ENCODE results near the gene ITGB3BP.

DNA sequence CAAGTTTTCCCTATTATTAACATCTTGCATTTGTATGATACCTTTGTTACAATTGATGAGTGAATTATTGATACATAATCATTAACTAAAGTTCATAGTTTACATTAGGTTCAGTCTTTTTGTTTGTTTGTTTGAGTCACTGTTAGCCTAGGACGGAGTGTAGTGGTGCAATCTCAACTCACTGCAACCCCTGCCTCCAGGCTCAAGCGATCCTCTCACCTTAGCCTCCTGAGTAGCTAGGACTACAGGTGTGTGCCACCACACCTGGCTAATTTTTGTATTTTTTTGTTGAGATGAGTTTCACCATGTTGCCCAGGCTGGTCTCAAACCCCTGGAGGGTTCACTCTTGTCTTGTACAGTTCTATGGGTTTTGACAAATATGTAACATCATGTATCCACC is 36.3 kb upstream of the ITGB3BP start:
- TF ChIP-seq, protein P1, sequence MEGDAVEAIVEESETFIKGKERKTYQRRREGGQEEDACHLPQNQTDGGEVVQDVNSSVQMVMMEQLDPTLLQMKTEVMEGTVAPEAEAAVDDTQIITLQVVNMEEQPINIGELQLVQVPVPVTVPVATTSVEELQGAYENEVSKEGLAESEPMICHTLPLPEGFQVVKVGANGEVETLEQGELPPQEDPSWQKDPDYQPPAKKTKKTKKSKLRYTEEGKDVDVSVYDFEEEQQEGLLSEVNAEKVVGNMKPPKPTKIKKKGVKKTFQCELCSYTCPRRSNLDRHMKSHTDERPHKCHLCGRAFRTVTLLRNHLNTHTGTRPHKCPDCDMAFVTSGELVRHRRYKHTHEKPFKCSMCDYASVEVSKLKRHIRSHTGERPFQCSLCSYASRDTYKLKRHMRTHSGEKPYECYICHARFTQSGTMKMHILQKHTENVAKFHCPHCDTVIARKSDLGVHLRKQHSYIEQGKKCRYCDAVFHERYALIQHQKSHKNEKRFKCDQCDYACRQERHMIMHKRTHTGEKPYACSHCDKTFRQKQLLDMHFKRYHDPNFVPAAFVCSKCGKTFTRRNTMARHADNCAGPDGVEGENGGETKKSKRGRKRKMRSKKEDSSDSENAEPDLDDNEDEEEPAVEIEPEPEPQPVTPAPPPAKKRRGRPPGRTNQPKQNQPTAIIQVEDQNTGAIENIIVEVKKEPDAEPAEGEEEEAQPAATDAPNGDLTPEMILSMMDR (conservative IDR thresholded peaks at IDR 0.05; ENCODE audit: low read depth, low read length): no peak
- TF ChIP-seq EZH2 (IDR thresholded peaks at IDR 0.05; ENCODE audit: borderline replicate concordance, low read depth, low read length, poor library complexity, severe bottlenecking): no peak

All from A673 (cell line).